K562 treated with DMSO at 1 percent for 4 hours (cell line): ENCODE data around the gene MAP2K7. TPM values are rescaled to one million over a fixed set of nuclear protein-coding genes. Genes with fewer than 3 reads are reported as not detected.

Experiments used
- total RNA-seq: library from RNA; unstranded; fragments of 300-600 nt; gene quantifications from 2 replicates; pipeline ENCODE4 v1.2.3, GENCODE V29; 2022; ENCODE audit not compliant: insufficient read depth

Gene MAP2K7
- 24.3 and 30.0 TPM in 2 replicates for total RNA-seq

DNA sequence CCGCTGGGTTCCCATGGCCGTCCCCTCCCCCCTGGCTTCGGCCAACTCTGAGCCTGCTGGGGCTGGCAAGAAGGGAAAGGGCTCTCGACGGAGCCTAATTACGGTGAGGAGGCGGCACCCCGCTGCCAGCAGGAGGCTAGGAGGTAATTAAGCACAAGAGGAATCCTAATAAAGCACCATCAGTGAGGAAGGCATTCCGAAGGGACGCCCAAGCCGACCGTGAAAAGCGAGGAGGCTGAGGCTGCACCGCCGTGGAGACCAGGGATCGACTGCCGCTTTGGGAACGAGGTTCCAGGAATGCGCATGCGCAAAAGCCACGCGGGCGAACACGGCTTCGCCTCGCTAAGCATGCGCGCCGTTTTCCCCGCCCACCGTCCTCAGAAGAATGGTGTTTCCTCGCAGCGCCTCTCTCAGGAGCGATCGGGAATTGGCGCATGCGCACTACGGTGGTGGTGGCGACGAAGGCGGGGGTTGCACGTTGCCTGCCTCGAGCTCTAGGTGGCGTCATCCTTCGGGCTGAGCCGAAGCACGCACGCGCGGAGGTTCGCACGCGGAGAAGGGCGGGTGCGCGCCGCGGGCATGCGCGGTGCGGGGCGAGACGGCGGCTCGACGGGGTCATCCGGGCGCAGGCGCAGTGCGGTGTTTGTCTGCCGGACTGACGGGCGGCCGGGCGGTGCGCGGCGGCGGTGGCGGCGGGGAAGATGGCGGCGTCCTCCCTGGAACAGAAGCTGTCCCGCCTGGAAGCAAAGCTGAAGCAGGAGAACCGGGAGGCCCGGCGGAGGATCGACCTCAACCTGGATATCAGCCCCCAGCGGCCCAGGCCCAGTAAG lies at the start of gene MAP2K7:
Gene MAP2K7 (plus strand): TSS at position 634 of the 830 bp plus-strand sequence. CDS start 68 bp downstream, at position 702.

DNA sequence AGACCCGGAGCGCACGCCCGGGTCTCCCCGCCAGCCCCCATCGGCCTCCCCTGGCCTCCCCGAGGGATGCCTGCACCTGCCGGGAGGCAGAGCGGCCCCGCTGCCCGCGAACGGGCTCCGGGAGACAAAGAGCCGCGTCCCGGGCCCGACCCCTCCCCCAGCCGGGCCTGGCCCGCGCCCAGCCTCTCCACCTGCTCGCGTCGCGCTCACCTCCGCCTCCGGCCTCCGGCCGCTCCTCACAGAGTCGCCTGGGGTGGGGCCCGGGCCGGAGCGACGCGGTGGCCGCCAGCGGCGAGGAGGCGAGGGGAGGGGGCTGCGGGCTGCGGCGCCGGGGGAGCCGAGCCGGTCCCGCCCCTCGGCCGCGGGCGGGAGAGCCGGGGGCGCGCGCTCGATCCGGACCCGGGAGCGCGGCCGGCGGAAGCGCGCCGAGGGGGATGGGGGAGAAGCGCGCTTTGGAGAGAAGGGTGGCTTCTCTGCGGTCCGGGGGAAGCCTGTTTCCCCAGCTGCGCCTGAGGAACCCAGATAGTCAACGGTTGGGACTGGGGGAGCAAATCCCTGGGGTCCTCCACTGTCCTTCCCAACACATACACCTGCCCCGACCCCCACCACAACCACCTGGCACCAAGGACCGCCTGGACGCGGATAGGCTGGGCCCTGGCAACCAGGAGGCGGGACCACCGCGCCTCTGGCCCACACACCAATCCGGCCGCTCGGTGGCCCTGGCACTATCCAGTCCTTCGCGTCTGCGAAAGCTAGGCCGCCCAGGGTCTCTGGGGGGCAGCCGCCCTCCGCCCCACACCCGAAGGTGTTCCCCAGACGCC lies 29.4 kb upstream of the MAP2K7 start, which contains the start of gene PRR36:
Gene PRR36 (minus strand): TSS at position 315 of the 821 bp plus-strand sequence. CDS start 701 bp downstream, outside the sequence.

GRCh38 chr19:7888145-7888825 lies 15.4 kb upstream of the MAP2K7 start, which contains the start of gene LRRC8E:
LRRC8E (plus strand) TSS chr19:7888510; CDS start chr19:7895604, 7,094 bp downstream.

GRCh38 chr19:7914598-7915045 lies 10.9 kb downstream of the MAP2K7 start, which contains the start of gene TGFBR3L:
TGFBR3L (plus strand) TSS chr19:7914830.

GRCh38 chr19:7919610-7920518 lies 16.2 kb downstream of the MAP2K7 start, which contains the start of gene SNAPC2:
SNAPC2 (plus strand) TSS chr19:7920338; CDS start chr19:7920367, 29 bp downstream.

GRCh38 chr19:7926021-7926726 lies 22.5 kb downstream of the MAP2K7 start, which contains the start of gene CTXN1:
CTXN1 (minus strand) TSS chr19:7926135; CDS start chr19:7925538, 597 bp downstream.

DNA sequence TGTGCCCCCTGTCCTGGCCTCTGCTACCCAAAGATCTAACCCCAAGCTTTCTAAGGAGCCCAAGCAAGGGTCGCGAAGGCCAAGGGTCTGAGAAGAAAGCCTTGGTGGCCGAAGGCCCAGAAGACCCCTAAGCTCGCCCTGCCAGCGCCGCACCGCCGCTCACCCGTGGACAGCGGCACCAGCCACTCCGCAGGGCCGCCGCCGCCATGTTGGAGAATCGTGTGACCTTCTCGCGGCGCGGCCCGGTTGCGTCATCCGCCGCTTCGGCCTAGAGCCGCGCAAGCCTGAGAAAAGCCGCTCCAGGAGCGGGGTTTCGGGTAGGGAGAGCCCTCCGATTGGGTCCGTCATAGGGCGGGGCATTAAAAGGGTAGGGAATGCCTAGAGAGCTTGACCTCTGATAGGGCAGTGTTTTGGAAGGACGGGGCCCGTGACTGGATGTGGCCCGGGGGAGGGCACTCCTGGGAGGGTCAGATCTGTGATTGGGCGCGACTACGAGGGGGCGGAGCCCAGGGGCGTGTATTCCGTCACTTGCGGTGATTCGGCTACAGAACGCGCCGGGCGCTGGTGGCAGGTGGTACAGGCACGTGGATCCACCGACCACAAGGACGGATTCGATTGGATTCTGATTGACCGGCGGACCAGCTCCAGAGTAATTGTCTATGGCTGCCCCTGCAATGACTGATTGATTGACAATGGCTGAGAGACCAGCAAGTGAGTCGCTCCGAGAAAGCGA lies 39.9 kb downstream of the MAP2K7 start, which contains the start of gene TIMM44:
Gene TIMM44 (minus strand): TSS at position 223 of the 733 bp plus-strand sequence. CDS start 15 bp downstream, at position 208.

Other genes with a start within 250 kb of the MAP2K7 start
- gene RETN, start 234.8 kb upstream of the MAP2K7 start, total RNA-seq, result not detected in 2 replicates
- 1.6 and 3.9 TPM in 2 replicates for gene MCEMP1, start 226.8 kb upstream of the MAP2K7 start, total RNA-seq
- 90.6 and 98.1 TPM in 2 replicates for gene TRAPPC5, start 223.0 kb upstream of the MAP2K7 start, total RNA-seq
- not detected in 2 replicates for gene FCER2, start 201.7 kb upstream of the MAP2K7 start, total RNA-seq
- gene CLEC4G, start 171.8 kb upstream of the MAP2K7 start, total RNA-seq, result not detected in 2 replicates
- not detected in 2 replicates for gene CD209, start 156.3 kb upstream of the MAP2K7 start, total RNA-seq
- gene CLEC4M, start 140.6 kb upstream of the MAP2K7 start, total RNA-seq, result 0.40 TPM in 1 of 2 replicates, not detected in the other
- 7.9 and 13.4 TPM in 2 replicates for gene EVI5L, start 73.7 kb upstream of the MAP2K7 start, total RNA-seq
- gene PRR36, start 29.5 kb upstream of the MAP2K7 start, total RNA-seq, result 0.12 TPM in 1 of 2 replicates, not detected in the other
- gene LRRC8E, start 15.4 kb upstream of the MAP2K7 start, total RNA-seq, result 3.9 and 4.0 TPM in 2 replicates
- 3.9 TPM in 2 replicates for gene TGFBR3L, start 11.0 kb downstream of the MAP2K7 start, total RNA-seq
- 45.1 and 48.4 TPM in 2 replicates for gene SNAPC2, start 16.5 kb downstream of the MAP2K7 start, total RNA-seq
- 8.8 and 9.9 TPM in 2 replicates for gene CTXN1, start 22.3 kb downstream of the MAP2K7 start, total RNA-seq
- 150 and 161 TPM in 2 replicates for gene TIMM44, start 39.8 kb downstream of the MAP2K7 start, total RNA-seq
- 52.1 and 62.2 TPM in 2 replicates for gene ELAVL1, start 101.8 kb downstream of the MAP2K7 start, total RNA-seq
- not detected in 2 replicates for gene CCL25, start 148.9 kb downstream of the MAP2K7 start, total RNA-seq
- 0.06 TPM in 1 of 2 replicates, not detected in the other for gene FBN3, start 245.7 kb downstream of the MAP2K7 start, total RNA-seq